H1 (cell line): ENCODE results near the gene P2RX1. TPM values are rescaled to one million over a fixed set of nuclear protein-coding genes. Genes with fewer than 3 reads are reported as not detected.

Experiments used
- CTCF ChIA-PET: fragments of 300-600 bp; sonication (Branson Sonifier 250); formaldehyde crosslinking; loops from one replicate; lab custom pipeline; 2021; ENCODE audit not compliant: partially characterized antibody; lab: Charles Lee
- POLR2A ChIA-PET: fragments of 300-600 bp; sonication (Branson Sonifier 250); formaldehyde crosslinking; loops from one replicate; lab custom pipeline; 2021; ENCODE audit warnings: inconsistent platforms; ENCODE audit not compliant: partially characterized antibody; lab: Charles Lee
- DNase-seq, 2 experiments: peaks; one replicate each; pipeline versions ENCODE4 v3.0.0 to v3.0.0-alpha.2; 2010 to 2022; ENCODE audit warnings: low spot score in 2 of 2, low read depth in 1 of 2, mixed read lengths in 1 of 2
- FAIRE-seq: peaks from 2 replicates; lab custom pipeline; 2011; peaks lifted over from hg19 to GRCh38; lab: Jason Lieb, UNC
- H2AFZ ChIP-seq: 2 replicates; pipeline ENCODE4 v1.8.1; 2012; ENCODE audit warnings: low read length, inconsistent platforms
- H2AK5ac ChIP-seq: 2 replicates; pipeline ENCODE4 v1.6.1; 2013; ENCODE audit warnings: low read depth, low read length
- H2BK120ac ChIP-seq: replicated peaks from 2 replicates; pipeline ENCODE3; 2013; ENCODE audit warnings: low read depth, low read length, inconsistent platforms
- H2BK12ac ChIP-seq: 2 replicates; pipeline ENCODE4 v1.6.1; 2013; ENCODE audit warnings: low read depth, low read length
- H2BK15ac ChIP-seq: 2 replicates; pipeline ENCODE4 v1.6.1; 2013; ENCODE audit warnings: low read length
- H2BK20ac ChIP-seq: 2 replicates; pipeline ENCODE4 v1.6.1; 2013; ENCODE audit warnings: low read length
- H2BK5ac ChIP-seq: 2 replicates; pipeline ENCODE4 v1.6.1; 2013; ENCODE audit warnings: low read depth, low read length
- H3K14ac ChIP-seq: 2 replicates; pipeline ENCODE4 v1.6.1; 2013; ENCODE audit warnings: inconsistent platforms; ENCODE audit not compliant: insufficient read length
- H3K18ac ChIP-seq: 2 replicates; pipeline ENCODE4 v1.6.1; 2013; ENCODE audit warnings: low read length; ENCODE audit errors: extremely low read depth
- H3K23ac ChIP-seq: 2 replicates; pipeline ENCODE4 v1.6.1; 2013; ENCODE audit warnings: inconsistent platforms; ENCODE audit not compliant: insufficient read length
- H3K23me2 ChIP-seq: 2 replicates; pipeline ENCODE4 v1.6.1; 2013; ENCODE audit warnings: low read depth, low read length
- H3K27ac ChIP-seq: 2 replicates; pipeline ENCODE4 v1.6.1; 2011; ENCODE audit warnings: low read depth, low read length, inconsistent platforms
- H3K27me3 ChIP-seq, 4 experiments: replicated peaks in 1 of 4; 1 replicate in 1 of 4; 2 replicates in 3 of 4; pipeline versions ENCODE4 v1.6.1 to v1.8.1; 2011 to 2013; ENCODE audit warnings: low read length in 3 of 4, mild to moderate bottlenecking in 3 of 4, inconsistent platforms in 2 of 4, mixed read lengths in 2 of 4, moderate library complexity in 1 of 4; ENCODE audit not compliant: control insufficient read depth in 3 of 4, insufficient read depth in 3 of 4; ENCODE audit errors: extremely low read depth in 1 of 4
- H3K36me3 ChIP-seq, 4 experiments: 2 replicates each; pipeline versions ENCODE4 v1.6.1 to v1.8.1; 2011 to 2013; ENCODE audit warnings: mild to moderate bottlenecking in 4 of 4, low read length in 3 of 4, moderate library complexity in 2 of 4, control low read depth in 1 of 4, inconsistent platforms in 1 of 4; ENCODE audit not compliant: insufficient read depth in 4 of 4, control insufficient read depth in 2 of 4
- H3K4ac ChIP-seq: replicated peaks from 2 replicates; pipeline ENCODE3; 2013; ENCODE audit warnings: low read length, low read depth, mixed read lengths, inconsistent platforms; ENCODE audit not compliant: insufficient read length
- H3K4me1 ChIP-seq, 4 experiments: replicated peaks in 1 of 4; 1 replicate in 1 of 4; 2 replicates in 3 of 4; pipeline versions ENCODE4 v1.6.1 to v1.8.1; 2011 to 2013; ENCODE audit warnings: low read length in 3 of 4, inconsistent platforms in 2 of 4, mixed read lengths in 1 of 4; ENCODE audit not compliant: insufficient read depth in 4 of 4, control insufficient read depth in 3 of 4
- H3K4me2 ChIP-seq, 2 experiments: 2 replicates each; pipeline versions ENCODE4 v1.6.1 to v1.8.1; 2011 to 2013; ENCODE audit warnings: low read depth in 2 of 2, low read length in 2 of 2, control low read depth in 1 of 2, inconsistent platforms in 1 of 2, mild to moderate bottlenecking in 1 of 2; ENCODE audit not compliant: insufficient read depth in 1 of 2
- H3K4me3 ChIP-seq, 4 experiments: fragments of 200-600, 300-600 bp in 1 of 4; sonication (generic), shearing (Covaris generic), sonication (Bioruptor Twin) in 1 of 4; 2 replicates each; pipeline versions ENCODE4 v1.5.1 to v1.8.1; 2011 to 2016; ENCODE audit warnings: low read length in 4 of 4, low read depth in 3 of 4, control low read depth in 2 of 4, inconsistent platforms in 2 of 4, mild to moderate bottlenecking in 2 of 4, mixed read lengths in 1 of 4, moderate library complexity in 1 of 4; ENCODE audit not compliant: insufficient read depth in 2 of 4; ENCODE audit errors: extremely low read depth in 1 of 4
- H3K56ac ChIP-seq: replicated peaks from 2 replicates; pipeline ENCODE3; 2013; ENCODE audit warnings: low read depth, mild to moderate bottlenecking, mixed read lengths, low read length, inconsistent platforms; ENCODE audit not compliant: insufficient read length
- H3K79me1 ChIP-seq: 2 replicates; pipeline ENCODE4 v1.6.1; 2013; ENCODE audit warnings: low read depth, low read length, control low read depth
- H3K79me2 ChIP-seq, 2 experiments: 2 replicates each; pipeline versions ENCODE4 v1.6.1 to v1.8.1; 2012 to 2013; ENCODE audit warnings: low read length in 2 of 2, mild to moderate bottlenecking in 2 of 2, inconsistent platforms in 1 of 2; ENCODE audit not compliant: insufficient read depth in 2 of 2, control insufficient read depth in 1 of 2
- H3K9ac ChIP-seq, 4 experiments: replicated peaks in 1 of 4; 1 replicate in 1 of 4; 2 replicates in 3 of 4; pipeline versions ENCODE4 v1.6.1 to v1.8.1; 2011 to 2013; ENCODE audit warnings: low read depth in 3 of 4, low read length in 3 of 4, control low read depth in 2 of 4, mild to moderate bottlenecking in 2 of 4, moderate library complexity in 2 of 4, inconsistent platforms in 1 of 4; ENCODE audit errors: extremely low read depth in 1 of 4
- H3K9me3 ChIP-seq, 2 experiments: 2 replicates each; pipeline versions ENCODE4 v1.6.1 to v1.8.1; 2012 to 2013; ENCODE audit warnings: mild to moderate bottlenecking in 2 of 2, moderate library complexity in 2 of 2, control low read depth in 1 of 2, inconsistent platforms in 1 of 2, low read depth in 1 of 2, low read length in 1 of 2, mixed read lengths in 1 of 2; ENCODE audit not compliant: insufficient read depth in 2 of 2
- H4K20me1 ChIP-seq, 2 experiments: replicated peaks in 1 of 2; 2 replicates each; pipeline versions ENCODE3 to v1.8.1; 2011 to 2013; ENCODE audit warnings: inconsistent platforms in 2 of 2, low read length in 2 of 2, mild to moderate bottlenecking in 1 of 2; ENCODE audit not compliant: insufficient read depth in 2 of 2, control insufficient read depth in 1 of 2
- H4K5ac ChIP-seq: 2 replicates; pipeline ENCODE4 v1.6.1; 2013; ENCODE audit warnings: low read length, low read depth, mixed read lengths, inconsistent platforms; ENCODE audit not compliant: insufficient read length
- H4K8ac ChIP-seq: 2 replicates; pipeline ENCODE4 v1.8.0; 2013; ENCODE audit warnings: mild to moderate bottlenecking, moderate library complexity, low read length, inconsistent platforms; ENCODE audit not compliant: insufficient read depth; ENCODE audit errors: extremely low read depth
- H4K91ac ChIP-seq: replicated peaks from 2 replicates; pipeline ENCODE3; 2013; ENCODE audit warnings: low read length, mixed read lengths, inconsistent platforms; ENCODE audit not compliant: insufficient read length
- CEBPB ChIP-seq: IDR thresholded peaks from 2 replicates; pipeline ENCODE4 v1.6.1; 2012; ENCODE audit warnings: low read depth, low read length
- POU5F1 ChIP-seq: IDR thresholded peaks from 2 replicates; pipeline ENCODE4 v1.6.1; 2011; ENCODE audit warnings: low read depth, mild to moderate bottlenecking, low read length, moderate library complexity
- WGBS, 2 experiments: shearing (Covaris generic) in 1 of 2; methylation state at CpG; one replicate each; pipeline versions ENCODE4 v1.1.6 to v1.1.7; 2013 to 2015; ENCODE audit warnings: low lambda C conversion rate in 2 of 2, mixed read lengths in 2 of 2, inconsistent platforms in 1 of 2, low coverage in 1 of 2, missing lambda C conversion rate in 1 of 2; ENCODE audit not compliant: insufficient replicate concordance in 2 of 2, insufficient coverage in 1 of 2, insufficient read length in 1 of 2; ENCODE audit errors: extremely low coverage in 1 of 2, missing lambda C conversion rate in 1 of 2; 5-methylcytosine and 5-hydroxymethylcytosine counted together
- polyA plus RNA-seq, 7 experiments: library from polyadenylated mRNA; depleted of rRNA in 3 of 7; stranded (reverse) in 5 of 7; unstranded in 2 of 7; fragments of >200 nt in 5 of 7; fragments of 200-250 nt in 2 of 7; gene quantifications; 1 replicate in 5 of 7; 2 replicates in 1 of 7; 4 replicates in 1 of 7; pipeline versions ENCODE4 v1.2.1 to v1.2.3, GENCODE V29; 2011 to 2013; ENCODE audit warnings: missing spikeins in 2 of 7, mixed read lengths in 2 of 7
- total RNA-seq: library from RNA; stranded (reverse); fragmentation: NEBNext Ultra II Directional; extraction: Animal tissue kit (Norgen Biotek cat#: 25700); gene quantifications from 2 replicates; pipeline ENCODE4 v1.2.1, GENCODE V29; 2021

Gene P2RX1
- total and polyA plus RNA-seq, 2 of the 8 experiments (the other 6 are each of a cell fraction or from before 2014, with no cell fraction given) = 0.45 to 1.1 TPM

DNA sequence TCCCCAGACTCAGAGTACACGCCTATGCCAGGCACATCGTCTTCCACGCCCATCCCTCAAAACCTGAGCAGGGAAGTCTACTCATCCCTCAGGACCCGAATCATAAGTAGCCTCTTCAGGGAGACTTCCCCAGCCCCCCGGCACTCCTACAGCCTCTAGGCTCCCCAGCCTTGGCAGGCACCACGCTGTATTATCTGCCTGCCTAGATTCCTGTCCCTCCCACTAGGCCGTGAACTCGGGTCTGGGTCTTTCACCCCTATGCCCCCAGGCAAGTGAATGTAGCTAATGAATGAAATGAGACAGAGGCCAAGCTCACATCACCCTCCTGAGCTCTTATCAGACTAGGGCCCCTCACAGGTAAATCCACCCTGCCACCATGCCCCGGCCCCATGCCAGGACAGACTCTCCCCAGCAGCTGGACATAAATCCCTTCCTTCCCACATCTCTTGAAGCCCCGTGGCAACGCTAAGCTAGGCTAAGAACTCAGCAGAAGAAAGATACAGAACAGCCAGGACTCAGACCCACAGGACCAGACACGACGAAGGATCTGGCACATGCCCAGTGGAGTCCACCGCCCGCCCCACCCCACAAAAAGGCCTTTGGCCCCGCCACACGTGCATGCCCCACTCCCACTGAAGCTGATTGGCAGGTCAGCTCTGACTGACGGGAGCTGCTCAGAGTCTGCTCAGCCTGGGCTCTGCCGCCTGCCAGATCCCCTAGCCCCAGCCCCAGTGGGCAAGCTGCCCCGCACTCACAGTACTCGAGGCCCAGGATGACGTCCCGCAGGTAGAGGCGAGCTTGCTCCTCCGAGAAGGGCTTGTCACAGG is 36.5 kb downstream of the P2RX1 start:
- H2BK120ac ChIP-seq = no peak overlapping the region
- no peak overlapping the region for H3K23ac ChIP-seq
- no peaks in the 10 kb centered on the region for H3K23me2 ChIP-seq
- H3K56ac ChIP-seq = no peak overlapping the region
- H3K4ac ChIP-seq = no peak overlapping the region
- no peak overlapping the region for H2BK20ac ChIP-seq
- H3K4me2 ChIP-seq = no peak overlapping the region
- H3K27ac ChIP-seq = no peak overlapping the region
- peaks cover 0 to 3% of the 10 kb centered on the region in 2 experiments for H4K20me1 ChIP-seq
- WGBS, 2 experiments = 87% methylated on average over 22 of the region's 25 CpGs; no CpG with 5 or more reads in 1 of the 2 experiments
- H3K27me3 ChIP-seq = no peaks in the 10 kb centered on the region
- H3K14ac ChIP-seq = no peak overlapping the region
- no peak overlapping the region for H2AFZ ChIP-seq
- H3K4me1 ChIP-seq = no peaks in the 10 kb centered on the region
- H3K79me1 ChIP-seq = no peaks in the 10 kb centered on the region; the same call in 1 of the 2 replicates
- FAIRE-seq (no peak), DNase-seq (no peak)
- H2BK15ac ChIP-seq = no peak overlapping the region
- H3K36me3 ChIP-seq = peaks cover 0 to 12% (median 7%) of the 10 kb centered on the region in 4 experiments; a peak in 5 of 8 replicates
- H2BK12ac ChIP-seq = no peak overlapping the region
- H3K9me3 ChIP-seq = no peaks in the 10 kb centered on the region
- no peak overlapping the region for H3K4me3 ChIP-seq
- H3K9ac ChIP-seq = no peak overlapping the region
- CTCF ChIA-PET = interaction anchor here (0.8 to 3.7 kb wide), 7 partner anchors 9 to 121 kb away, joined by 3 to 25 read pairs (median 5); partner anchors contain the start of gene NCBP3
- no peak overlapping the region for H4K91ac ChIP-seq
- POLR2A ChIA-PET = interaction anchor here (0.7 to 1.8 kb wide), 3 partner anchors 13 to 34 kb away, joined by 3 to 5 read pairs (median 4); no protein-coding TSS in a partner anchor
- H4K5ac ChIP-seq = no peak overlapping the region
- H2BK5ac ChIP-seq = no peak overlapping the region; the same call in 1 of the 2 replicates
- no peaks in the 10 kb centered on the region for H3K79me2 ChIP-seq
- no peak overlapping the region for H2AK5ac ChIP-seq
- no peak overlapping the region for H3K18ac ChIP-seq
- H4K8ac ChIP-seq = no peak overlapping the region; the same call in 1 of the 2 replicates
- TF ChIP-seq POU5F1 = no peak
- TF ChIP-seq CEBPB = no peak
